GM12801 (cell line): ENCODE measurements around the gene PSMA5.

Source experiments
- CTCF ChIP-seq: IDR thresholded peaks from one replicate; pipeline ENCODE4 v1.5.1; 2011; ENCODE audit warnings: control low read depth; ENCODE audit not compliant: insufficient read length; ENCODE audit errors: extremely low read depth

Gene PSMA5

GRCh38 chr1:109392788-109393616, 33.2 kb downstream of the PSMA5 start:
- no peak for TF ChIP-seq CTCF

GRCh38 chr1:109392037-109392787, 34.0 kb downstream of the PSMA5 start:
- no peak for TF ChIP-seq CTCF

- TF ChIP-seq CTCF: no peak
Measured at GRCh38 chr1:109391626-109392025, 34.6 kb downstream of the PSMA5 start.

GRCh38 chr1:109391157-109391556, 35.1 kb downstream of the PSMA5 start:
- no peak for TF ChIP-seq CTCF

GRCh38 chr1:109389638-109390341, 36.5 kb downstream of the PSMA5 start:
- no peak for TF ChIP-seq CTCF

GRCh38 chr1:109388884-109389637, 37.2 kb downstream of the PSMA5 start:
- no peak for TF ChIP-seq CTCF

- TF ChIP-seq CTCF: no peak
Measured at GRCh38 chr1:109388208-109388711, 38.0 kb downstream of the PSMA5 start.
